SK-N-SH (cell line): ENCODE results near the gene C1QBP. TPM values are rescaled to one million over a fixed set of nuclear protein-coding genes. Genes with fewer than 3 reads are reported as not detected.

Experiments used
- CTCF ChIA-PET: fragments of 300-600, 350-600 bp; formaldehyde crosslinking; extraction: SDS; loops from one replicate; lab custom pipeline; 2021; lab: Yijun Ruan, JAX
- POLR2A ChIA-PET: fragments of 350-600 bp; sonication (Branson Sonifier 250); formaldehyde crosslinking; extraction: SDS; loops from one replicate; lab custom pipeline; 2020; ENCODE audit warnings: antibody characterized with exemption, inconsistent platforms; lab: Yijun Ruan, JAX
- DNase-seq: peaks from one replicate; pipeline ENCODE4 v3.0.0; 2012
- H2AFZ ChIP-seq: fragments of 200-600 bp; sonication (generic); 2 replicates; pipeline ENCODE4 v1.8.1; 2016; ENCODE audit warnings: antibody characterized with exemption, mild to moderate bottlenecking, low read depth
- H3F3A ChIP-seq: fragments of 200-600 bp; sonication (generic); replicated peaks from 2 replicates; pipeline ENCODE3; 2016; ENCODE audit warnings: antibody characterized with exemption, mild to moderate bottlenecking; ENCODE audit not compliant: insufficient read depth
- H3K27ac ChIP-seq, 2 experiments: fragments of 200-500 bp in 1 of 2; fragments of 200-600 bp in 1 of 2; sonication (Bioruptor generic) in 1 of 2; sonication (generic), shearing (Covaris generic) in 1 of 2; 2 replicates each; pipeline versions ENCODE4 v1.5.1 to v1.6.1; 2014 to 2016; ENCODE audit warnings: low read depth in 2 of 2, inconsistent platforms in 1 of 2, low read length in 1 of 2, mild to moderate bottlenecking in 1 of 2, mixed read lengths in 1 of 2
- H3K27me3 ChIP-seq: fragments of 200-600 bp; sonication (generic), shearing (Covaris generic); 2 replicates; pipeline ENCODE4 v1.6.1; 2016; ENCODE audit warnings: mixed run types; ENCODE audit not compliant: insufficient read depth
- H3K36me3 ChIP-seq, 2 experiments: fragments of 200-500 bp in 1 of 2; fragments of 200-600 bp in 1 of 2; sonication (Bioruptor generic) in 1 of 2; sonication (generic) in 1 of 2; replicated peaks in 1 of 2; 2 replicates each; pipeline versions ENCODE3 to v1.5.1; 2014 to 2016; ENCODE audit warnings: low read length in 1 of 2, mild to moderate bottlenecking in 1 of 2; ENCODE audit not compliant: insufficient read depth in 2 of 2, control insufficient read depth in 1 of 2
- H3K4me1 ChIP-seq, 2 experiments: fragments of 200-500 bp in 1 of 2; fragments of 200-600 bp in 1 of 2; sonication (Bioruptor generic) in 1 of 2; sonication (generic), shearing (Covaris generic) in 1 of 2; 2 replicates each; pipeline versions ENCODE4 v1.5.1 to v1.6.1; 2014 to 2016; ENCODE audit warnings: low read depth in 1 of 2, low read length in 1 of 2, mixed run types in 1 of 2; ENCODE audit not compliant: insufficient read depth in 2 of 2, control insufficient read depth in 1 of 2
- H3K4me2 ChIP-seq: fragments of 200-600 bp; sonication (generic), shearing (Covaris generic); 2 replicates; pipeline ENCODE4 v1.6.1; 2017; ENCODE audit warnings: mixed run types
- H3K4me3 ChIP-seq, 2 experiments: fragments of 200-500 bp in 1 of 2; fragments of 200-600 bp in 1 of 2; sonication (Bioruptor generic) in 1 of 2; sonication (generic), shearing (Covaris generic) in 1 of 2; 2 replicates each; pipeline versions ENCODE4 v1.5.1 to v1.8.1; 2014 to 2016; ENCODE audit warnings: low read depth in 2 of 2, inconsistent platforms in 1 of 2, low read length in 1 of 2, mild to moderate bottlenecking in 1 of 2, mixed read lengths in 1 of 2, moderate library complexity in 1 of 2
- H3K79me2 ChIP-seq: fragments of 200-600 bp; sonication (generic); 2 replicates; pipeline ENCODE4 v1.8.1; 2017; ENCODE audit warnings: mild to moderate bottlenecking; ENCODE audit not compliant: insufficient read depth
- H3K9ac ChIP-seq: fragments of 200-600 bp; sonication (generic); 2 replicates; pipeline ENCODE4 v1.6.1; 2017; ENCODE audit warnings: mixed run types
- H3K9me2 ChIP-seq: fragments of 200-600 bp; sonication (generic); 2 replicates; pipeline ENCODE4 v1.6.1; 2017; ENCODE audit warnings: mixed run types
- H3K9me3 ChIP-seq: fragments of 200-600 bp; sonication (generic); 2 replicates; pipeline ENCODE4 v1.6.1; 2017; ENCODE audit warnings: mixed run types, mild to moderate bottlenecking, moderate library complexity
- H4K20me1 ChIP-seq: fragments of 200-600 bp; sonication (generic); 2 replicates; pipeline ENCODE4 v1.6.1; 2017; ENCODE audit warnings: mild to moderate bottlenecking, mixed run types; ENCODE audit not compliant: insufficient read depth
- CHD2 ChIP-seq: fragments of 150-350 bp; IDR thresholded peaks from 2 replicates; pipeline ENCODE4 v1.6.1; 2018; ENCODE audit warnings: low read length; ENCODE audit not compliant: partially characterized antibody
- EP300 ChIP-seq, 2 experiments: IDR thresholded peaks; 2 replicates each; pipeline versions ENCODE4 v1.4.0 to v1.6.1; 2012; ENCODE audit warnings: borderline replicate concordance in 1 of 2, low read depth in 1 of 2, low read length in 1 of 2
- EZH2phosphoT487 ChIP-seq: fragments of 200-600 bp; sonication (generic); IDR thresholded peaks from 2 replicates; pipeline ENCODE4 v1.6.1; 2017; ENCODE audit warnings: low read depth, mixed run types, mild to moderate bottlenecking, antibody characterized with exemption, moderate library complexity, borderline replicate concordance
- FOSL2 ChIP-seq: IDR thresholded peaks from 2 replicates; pipeline ENCODE4 v1.4.0; 2012; ENCODE audit warnings: low read depth, mild to moderate bottlenecking, moderate library complexity, borderline replicate concordance
- FOXM1 ChIP-seq: IDR thresholded peaks from 2 replicates; pipeline ENCODE4 v1.4.0; 2012; ENCODE audit warnings: low read depth, mild to moderate bottlenecking
- GABPA ChIP-seq: IDR thresholded peaks from 2 replicates; pipeline ENCODE4 v1.4.0; 2012; ENCODE audit warnings: low read depth, mild to moderate bottlenecking
- IRF3 ChIP-seq: fragments of 150-350 bp; IDR thresholded peaks from 2 replicates; pipeline ENCODE4 v1.6.1; 2016; ENCODE audit warnings: mild to moderate bottlenecking, low read depth, low read length
- JUND ChIP-seq: IDR thresholded peaks from 2 replicates; pipeline ENCODE4 v1.4.0; 2012
- NFIC ChIP-seq: IDR thresholded peaks from 2 replicates; pipeline ENCODE4 v1.4.0; 2012; ENCODE audit warnings: borderline replicate concordance
- PBX3 ChIP-seq: IDR thresholded peaks from 2 replicates; pipeline ENCODE4; 2012
- POLR2AphosphoS5 ChIP-seq: IDR thresholded peaks from 2 replicates; pipeline ENCODE4 v1.6.1; 2012; ENCODE audit warnings: low read depth, low read length
- RCOR1 ChIP-seq: fragments of 150-350 bp; IDR thresholded peaks from 2 replicates; pipeline ENCODE4 v1.6.1; 2017; ENCODE audit warnings: antibody characterized with exemption, low read length
- REST ChIP-seq: IDR thresholded peaks from 2 replicates; pipeline ENCODE4 v1.6.1; 2012; ENCODE audit warnings: mild to moderate bottlenecking, low read depth, low read length, moderate library complexity
- RXRA ChIP-seq: IDR thresholded peaks from 2 replicates; pipeline ENCODE4 v1.4.0; 2012; ENCODE audit warnings: low read depth, mild to moderate bottlenecking, borderline replicate concordance
- TAF1 ChIP-seq: IDR thresholded peaks from 2 replicates; pipeline ENCODE4 v1.6.1; 2012; ENCODE audit warnings: low read depth, mild to moderate bottlenecking, low read length, moderate library complexity, borderline replicate concordance
- TCF12 ChIP-seq: IDR thresholded peaks from 2 replicates; pipeline ENCODE4 v1.4.0; 2012
- USF1 ChIP-seq: IDR thresholded peaks from 2 replicates; pipeline ENCODE4 v1.4.0; 2012; ENCODE audit warnings: low read depth, borderline replicate concordance
- YY1 ChIP-seq: IDR thresholded peaks from 2 replicates; pipeline ENCODE4 v1.4.0; 2012; ENCODE audit warnings: low read depth, mild to moderate bottlenecking
- WGBS: methylation state at CpG from one replicate; pipeline ENCODE4 v1.1.6; 2017; ENCODE audit warnings: low lambda C conversion rate; 5-methylcytosine and 5-hydroxymethylcytosine counted together
- polyA plus RNA-seq, 3 experiments: library from polyadenylated mRNA; depleted of rRNA; stranded (reverse); fragments of >200 nt; gene quantifications; 2 replicates each; pipeline ENCODE4 v1.2.3, GENCODE V29; 2012
- TF ChIP-seq, protein P1 (sequence below): fragments of 200-600 bp; sonication (generic); IDR thresholded peaks from 2 replicates; pipeline ENCODE4 v1.6.1; 2017; ENCODE audit warnings: antibody characterized with exemption, mild to moderate bottlenecking, moderate library complexity

C1QBP gene
- polyA plus RNA-seq, 1 of the 3 experiments (the other 2 are of a cell fraction) = 269 TPM

DNA sequence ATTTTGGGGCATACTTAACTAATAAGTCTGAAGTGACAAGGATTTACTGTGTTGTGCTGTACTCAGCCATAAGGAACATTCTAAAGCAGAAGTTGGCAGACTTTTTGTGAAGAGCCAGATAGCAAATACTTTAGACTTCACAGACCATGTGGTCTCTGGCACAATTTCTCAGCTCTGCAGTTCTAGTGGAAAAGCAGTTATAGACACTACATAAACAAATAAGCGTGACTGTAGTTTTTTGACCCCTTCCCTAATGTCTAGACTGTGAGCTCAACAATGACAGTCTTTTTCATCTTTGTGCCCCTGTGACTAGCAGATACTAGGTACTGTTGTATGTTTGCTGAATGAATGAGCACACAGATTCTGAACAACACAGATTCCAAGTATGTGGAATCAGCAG lies 14.0 kb downstream of the C1QBP start:
- H4K20me1 ChIP-seq = no peaks in the 10 kb centered on the region
- H3K4me3 ChIP-seq = no peak overlapping the region
- H3K79me2 ChIP-seq = peaks cover 39% of the 10 kb centered on the region
- no peaks in the 10 kb centered on the region for H3K27me3 ChIP-seq
- H3K27ac ChIP-seq = no peak overlapping the region
- DNase-seq = no peak
- no peaks in the 10 kb centered on the region for H3K9me2 ChIP-seq
- H3K4me2 ChIP-seq = no peak overlapping the region
- no peak overlapping the region for H2AFZ ChIP-seq
- 100% methylated on average over 1 of the region's 1 CpG for WGBS
- H3K4me1 ChIP-seq = peaks cover 6 to 16% of the 10 kb centered on the region in 2 experiments
- CTCF ChIA-PET = interaction anchor here (9.4 kb wide), 1 partner anchor 14 kb away, joined by 84 read pairs; the partner anchor contains the start of gene C1QBP
- peaks cover 72 to 73% of the 10 kb centered on the region in 2 experiments for H3K36me3 ChIP-seq
- no peaks in the 10 kb centered on the region for H3K9me3 ChIP-seq
- POLR2A ChIA-PET = no interaction called here
- no peaks in the 10 kb centered on the region for H3F3A ChIP-seq
- TF ChIP-seq NFIC (no peak), CHD2 (no peak), RCOR1 (no peak), TCF12 (no peak), FOSL2 (no peak), USF1 (no peak), JUND (no peak), TAF1 (no peak)
- H3K9ac ChIP-seq = no peak overlapping the region

- H2AFZ ChIP-seq = no peak overlapping the region; the same call in 1 of the 2 replicates
- 53% methylated on average over 2 of the region's 2 CpGs for WGBS
- TF ChIP-seq TAF1 (no peak), REST (no peak), NFIC (no peak), POLR2AphosphoS5 (no peak), CHD2 (no peak), FOXM1 (no peak), IRF3 (no peak), PBX3 (peak; percentile 53), YY1 (no peak), RXRA (no peak), EP300 (IDR thresholded peaks at IDR 0.05; ENCODE audit: borderline replicate concordance in 1 of 2, low read depth in 1 of 2, low read length in 1 of 2) (no peak), GABPA (no peak), JUND (peak; percentile 58), EZH2phosphoT487 (no peak), FOSL2 (peak; percentile 87)
- TF ChIP-seq, protein P1, sequence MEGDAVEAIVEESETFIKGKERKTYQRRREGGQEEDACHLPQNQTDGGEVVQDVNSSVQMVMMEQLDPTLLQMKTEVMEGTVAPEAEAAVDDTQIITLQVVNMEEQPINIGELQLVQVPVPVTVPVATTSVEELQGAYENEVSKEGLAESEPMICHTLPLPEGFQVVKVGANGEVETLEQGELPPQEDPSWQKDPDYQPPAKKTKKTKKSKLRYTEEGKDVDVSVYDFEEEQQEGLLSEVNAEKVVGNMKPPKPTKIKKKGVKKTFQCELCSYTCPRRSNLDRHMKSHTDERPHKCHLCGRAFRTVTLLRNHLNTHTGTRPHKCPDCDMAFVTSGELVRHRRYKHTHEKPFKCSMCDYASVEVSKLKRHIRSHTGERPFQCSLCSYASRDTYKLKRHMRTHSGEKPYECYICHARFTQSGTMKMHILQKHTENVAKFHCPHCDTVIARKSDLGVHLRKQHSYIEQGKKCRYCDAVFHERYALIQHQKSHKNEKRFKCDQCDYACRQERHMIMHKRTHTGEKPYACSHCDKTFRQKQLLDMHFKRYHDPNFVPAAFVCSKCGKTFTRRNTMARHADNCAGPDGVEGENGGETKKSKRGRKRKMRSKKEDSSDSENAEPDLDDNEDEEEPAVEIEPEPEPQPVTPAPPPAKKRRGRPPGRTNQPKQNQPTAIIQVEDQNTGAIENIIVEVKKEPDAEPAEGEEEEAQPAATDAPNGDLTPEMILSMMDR = peak; percentile 33; the same call in 1 of the 2 replicates
- H4K20me1 ChIP-seq = no peaks in the 10 kb centered on the region
- POLR2A ChIA-PET = no interaction called here
- no peak for DNase-seq
- H3K4me2 ChIP-seq = 0 out of 2 replicates have a peak overlapping the region, but pooled peaks have one; percentile 2
- H3K4me1 ChIP-seq = peaks cover 6 to 16% of the 10 kb centered on the region in 2 experiments
- H3K9me3 ChIP-seq = no peaks in the 10 kb centered on the region
- no peaks in the 10 kb centered on the region for H3K9me2 ChIP-seq
- no peak overlapping the region for H3K4me3 ChIP-seq
- H3F3A ChIP-seq = peaks cover 7% of the 10 kb centered on the region
- H3K79me2 ChIP-seq = peaks cover 57% of the 10 kb centered on the region
- peaks cover 50 to 62% of the 10 kb centered on the region in 2 experiments for H3K36me3 ChIP-seq
- no peak overlapping the region for H3K9ac ChIP-seq
- no peak overlapping the region for H3K27ac ChIP-seq
- no peaks in the 10 kb centered on the region for H3K27me3 ChIP-seq
- CTCF ChIA-PET = interaction anchor here (9.4 kb wide), 1 partner anchor 16 kb away, joined by 84 read pairs; the partner anchor contains the start of gene C1QBP
Observed at GRCh38 chr17:5422505-5422904, 16.4 kb downstream of the C1QBP start.
